HG02973 (cell line): ENCODE results near the gene CAST.
A peak's percentile ranks its signal among the peaks of the same experiment; 100 is the strongest.

Source experiments
- ATAC-seq: cut with Tn5 transposase; IDR thresholded peaks from one replicate; pipeline ENCODE4 v1.9.1; 2021; ENCODE audit warnings: moderate library complexity; ENCODE audit not compliant: unreplicated experiment

Gene CAST

GRCh38 chr5:96709152-96709821 is 47.1 kb downstream of the CAST start:
- ATAC-seq, result no peak

- ATAC-seq, result no peak
Observed at GRCh38 chr5:96712100-96712746, 50.0 kb downstream of the CAST start.

- ATAC-seq, result no peak
Observed at GRCh38 chr5:96714450-96714849, 52.3 kb downstream of the CAST start.

- peak; percentile 79 for ATAC-seq
Observed at GRCh38 chr5:96714951-96715451, 52.8 kb downstream of the CAST start.

GRCh38 chr5:96716007-96716406 is 53.8 kb downstream of the CAST start:
- ATAC-seq, result no peak

GRCh38 chr5:96716716-96717115 is 54.5 kb downstream of the CAST start:
- ATAC-seq, result no peak

GRCh38 chr5:96717874-96718273 is 55.7 kb downstream of the CAST start:
- ATAC-seq, result no peak

- no peak for ATAC-seq
Observed at GRCh38 chr5:96718635-96719077, 56.5 kb downstream of the CAST start.

- no peak for ATAC-seq
Observed at GRCh38 chr5:96720408-96720807, 58.2 kb downstream of the CAST start.

- ATAC-seq, result no peak
Observed at GRCh38 chr5:96721351-96721977, 59.3 kb downstream of the CAST start.

- no peak for ATAC-seq
Observed at GRCh38 chr5:96725257-96725656, 63.1 kb downstream of the CAST start.

- no peak for ATAC-seq
Observed at GRCh38 chr5:96726802-96727201, 64.6 kb downstream of the CAST start.

- ATAC-seq, result no peak
Observed at GRCh38 chr5:96729156-96729555, 67.0 kb downstream of the CAST start.

- no peak for ATAC-seq
Observed at GRCh38 chr5:96730586-96730985, 68.4 kb downstream of the CAST start.

- no peak for ATAC-seq
Observed at GRCh38 chr5:96733771-96734500, 71.8 kb downstream of the CAST start.

GRCh38 chr5:96734871-96735325 is 72.7 kb downstream of the CAST start:
- ATAC-seq, result no peak

- no peak for ATAC-seq
Observed at GRCh38 chr5:96736937-96737336, 74.8 kb downstream of the CAST start.

GRCh38 chr5:96741106-96741505 is 78.9 kb downstream of the CAST start:
- ATAC-seq, result no peak

- ATAC-seq, result no peak
Observed at GRCh38 chr5:96741891-96742309, 79.7 kb downstream of the CAST start.

- ATAC-seq, result no peak
Observed at GRCh38 chr5:96742538-96742937, 80.4 kb downstream of the CAST start.

GRCh38 chr5:96743065-96743768 is 81.0 kb downstream of the CAST start:
- no peak for ATAC-seq
